Mononuclear cell (primary cell): Measurements from ENCODE around the gene USP24. TPM values are rescaled to one million over a fixed set of nuclear protein-coding genes. Genes with fewer than 3 reads are reported as not detected.
"Not testable (repeated sequence)": the region's sequence is repeated elsewhere in the genome, so short reads cannot be mapped to it uniquely, and the experiment has no call there.

Source experiments
- H3K27me3 ChIP-seq: 2 replicates; pipeline ENCODE4 v1.6.0; 2011; ENCODE audit warnings: low read length, control low read depth; ENCODE audit not compliant: insufficient read depth
- H3K4me1 ChIP-seq: 2 replicates; pipeline ENCODE4 v1.5.1; 2011; ENCODE audit warnings: mild to moderate bottlenecking, low read length, control low read depth; ENCODE audit not compliant: insufficient read depth
- H3K4me3 ChIP-seq: 2 replicates; pipeline ENCODE4 v1.5.1; 2011; ENCODE audit warnings: mild to moderate bottlenecking, low read length, moderate library complexity
- H3K9me3 ChIP-seq: 2 replicates; pipeline ENCODE4 v1.5.1; 2011; ENCODE audit warnings: low read depth, mild to moderate bottlenecking, control low read depth, low read length
- total RNA-seq: library from RNA; depleted of rRNA; stranded (reverse); fragments of >200 nt; gene quantifications from one replicate; pipeline ENCODE4 v1.2.3, GENCODE V29; 2012

Gene USP24
- total RNA-seq, 1 donor = 101 TPM

- Histone ChIP-seq H3K4me3 (no peak overlapping the region), H3K4me1 (peaks cover 23% of the 10 kb centered on the region), H3K27me3 (no peaks in the 10 kb centered on the region)
These were observed 28.5 kb upstream of the USP24 start for GRCh38 chr1:55243655-55244054.

GRCh38 chr1:55239548-55239947 lies 24.4 kb upstream of the USP24 start:
- Histone ChIP-seq H3K9me3 (no peaks in the 10 kb centered on the region), H3K4me3 (no peak overlapping the region), H3K27me3 (no peaks in the 10 kb centered on the region), H3K4me1 (peaks cover 9% of the 10 kb centered on the region)

More at GRCh38 chr1:55243655-55244054, 28.5 kb upstream of the USP24 start:
- no peaks in the 10 kb centered on the region for H3K9me3 ChIP-seq

- no peaks in the 10 kb centered on the region for H3K9me3 ChIP-seq
- H3K27me3 ChIP-seq = no peaks in the 10 kb centered on the region
- no peak overlapping the region for H3K4me3 ChIP-seq
- no peaks in the 10 kb centered on the region for H3K4me1 ChIP-seq
These were observed 20.6 kb upstream of the USP24 start for GRCh38 chr1:55235722-55236121.

GRCh38 chr1:55234016-55234415 lies 18.9 kb upstream of the USP24 start:
- Histone ChIP-seq H3K27me3 (no peaks in the 10 kb centered on the region), H3K4me3 (no peak overlapping the region), H3K9me3 (no peaks in the 10 kb centered on the region), H3K4me1 (no peaks in the 10 kb centered on the region)

- Histone ChIP-seq H3K27me3 (no peaks in the 10 kb centered on the region), H3K9me3 (no peaks in the 10 kb centered on the region), H3K4me3 (no peak overlapping the region), H3K4me1 (no peaks in the 10 kb centered on the region)
These were observed 18.1 kb upstream of the USP24 start for GRCh38 chr1:55233145-55233777.

- Histone ChIP-seq H3K9me3 (peaks cover 2% of the 10 kb centered on the region), H3K4me3 (no peak overlapping the region), H3K4me1 (no peaks in the 10 kb centered on the region), H3K27me3 (no peaks in the 10 kb centered on the region)
These were observed 17.4 kb upstream of the USP24 start for GRCh38 chr1:55232448-55233144.

GRCh38 chr1:55231745-55232144 lies 16.6 kb upstream of the USP24 start:
- H3K4me3 ChIP-seq = no peak overlapping the region
- no peaks in the 10 kb centered on the region for H3K4me1 ChIP-seq
- no peaks in the 10 kb centered on the region for H3K27me3 ChIP-seq
- peaks cover 7% of the 10 kb centered on the region for H3K9me3 ChIP-seq

GRCh38 chr1:55230659-55231058 lies 15.5 kb upstream of the USP24 start:
- H3K4me1 ChIP-seq = no peaks in the 10 kb centered on the region

GRCh38 chr1:55229726-55230125 lies 14.6 kb upstream of the USP24 start:
- not testable (repeated sequence) for H3K4me3 ChIP-seq, H3K4me1 ChIP-seq, H3K27me3 ChIP-seq

More at GRCh38 chr1:55230659-55231058, 15.5 kb upstream of the USP24 start:
- H3K4me3 ChIP-seq = no peak overlapping the region
- peaks cover 7% of the 10 kb centered on the region for H3K9me3 ChIP-seq
- H3K27me3 ChIP-seq = no peaks in the 10 kb centered on the region

GRCh38 chr1:55225228-55225627 lies 10.1 kb upstream of the USP24 start:
- Histone ChIP-seq H3K4me1 (no peaks in the 10 kb centered on the region), H3K27me3 (no peaks in the 10 kb centered on the region), H3K4me3 (no peak overlapping the region), H3K9me3 (peaks cover 7% of the 10 kb centered on the region)

More at GRCh38 chr1:55229726-55230125, 14.6 kb upstream of the USP24 start:
- H3K9me3 ChIP-seq = not testable (repeated sequence)

GRCh38 chr1:55224729-55225128 lies 9.6 kb upstream of the USP24 start:
- H3K27me3 ChIP-seq = no peaks in the 10 kb centered on the region
- no peak overlapping the region for H3K4me3 ChIP-seq
- H3K4me1 ChIP-seq = no peaks in the 10 kb centered on the region
- H3K9me3 ChIP-seq = peaks cover 7% of the 10 kb centered on the region

- H3K4me3 ChIP-seq = no peak overlapping the region
- no peaks in the 10 kb centered on the region for H3K27me3 ChIP-seq
- H3K9me3 ChIP-seq = peaks cover under 1% of the 10 kb centered on the region
- peaks cover 14% of the 10 kb centered on the region for H3K4me1 ChIP-seq
These were observed 7.0 kb upstream of the USP24 start for GRCh38 chr1:55222152-55222551.

- no peak overlapping the region for H3K4me3 ChIP-seq
- H3K4me1 ChIP-seq = peaks cover 47% of the 10 kb centered on the region
- no peaks in the 10 kb centered on the region for H3K27me3 ChIP-seq
- no peaks in the 10 kb centered on the region for H3K9me3 ChIP-seq
These were observed 2.2 kb upstream of the USP24 start for GRCh38 chr1:55217226-55217986.

GRCh38 chr1:55216096-55216495 lies 932 bp upstream of the USP24 start:
- Histone ChIP-seq H3K9me3 (no peaks in the 10 kb centered on the region), H3K4me1 (peaks cover 60% of the 10 kb centered on the region), H3K27me3 (no peaks in the 10 kb centered on the region), H3K4me3 (peak overlapping the region; percentile 94)

- peaks cover 65% of the 10 kb centered on the region for H3K4me1 ChIP-seq
- H3K4me3 ChIP-seq = peak overlapping the region; percentile 94
- H3K27me3 ChIP-seq = no peaks in the 10 kb centered on the region
- H3K9me3 ChIP-seq = no peaks in the 10 kb centered on the region
These were observed 300 bp downstream of the USP24 start for GRCh38 chr1:55214934-55215193.
